ENCODE data around the gene EFEMP1.

- no peak for TF ChIP-seq EZH2 (IDR thresholded peaks at IDR 0.05)
- TF ChIP-seq POLR2AphosphoS5 (IDR thresholded peaks at IDR 0.05; ENCODE audit: borderline replicate concordance, low read depth, low read length) = no peak
- no peak for TF ChIP-seq FOXP2 (optimal IDR thresholded peaks at IDR 0.05; ENCODE audit: control extremely low read depth, extremely low read length, insufficient read depth)
Observed at GRCh38 chr2:55936351-55936750, 12.8 kb upstream of the EFEMP1 start.
